Dendritic cell treated with granulocyte-macrophage colony-stimulating factor and Interleukin-4, amounts not matched to agents 40 ng/mL and 50 ng/mL, for 4 days (primary cell): ENCODE results near the gene SYT15B.
"Not testable (repeated sequence)": the region's sequence is repeated elsewhere in the genome, so short reads cannot be mapped to it uniquely, and the experiment has no call there.

ENCODE experiments used
- H3K27ac Mint-ChIP-seq: one replicate; pipeline ENCODE4 v1.8.0; 2022; ENCODE audit warnings: mild to moderate bottlenecking, mixed read lengths
- H3K27me3 Mint-ChIP-seq: one replicate; pipeline ENCODE4 v1.8.0; 2022; ENCODE audit warnings: mild to moderate bottlenecking, mixed read lengths
- H3K36me3 Mint-ChIP-seq: one replicate; pipeline ENCODE4 v1.8.0; 2022; ENCODE audit warnings: low read depth, mixed read lengths
- H3K4me1 Mint-ChIP-seq: one replicate; pipeline ENCODE4 v1.8.0; 2022; ENCODE audit warnings: low read depth, mixed read lengths
- H3K4me3 Mint-ChIP-seq: one replicate; pipeline ENCODE4 v1.8.0; 2022; ENCODE audit warnings: mild to moderate bottlenecking, moderate library complexity, mixed read lengths
- H3K9me3 Mint-ChIP-seq: one replicate; pipeline ENCODE4 v1.8.0; 2022; ENCODE audit warnings: mixed read lengths
- intact Hi-C: fragments of 100-400 bp; cut with micrococcal nuclease; formaldehyde crosslinking; loops from one replicate; pipeline ENCODE4 v1.15.0; 2022

Gene SYT15B

GRCh38 chr10:47763554-47764175 lies at the start of gene SYT15B:
Gene SYT15B, minus strand, starts transcription at chr10:47763592. Its CDS starts 952 bp downstream, at chr10:47762640.
- not testable (repeated sequence) for H3K9me3 Mint-ChIP-seq

GRCh38 chr10:47779590-47779989 lies 16.2 kb upstream of the SYT15B start:
- H3K4me3 Mint-ChIP-seq, H3K27ac Mint-ChIP-seq, H3K9me3 Mint-ChIP-seq, H3K27me3 Mint-ChIP-seq, H3K4me1 Mint-ChIP-seq, intact Hi-C loops, H3K36me3 Mint-ChIP-seq: not testable (repeated sequence)

More at GRCh38 chr10:47763554-47764175, at the start of gene SYT15B:
- peaks cover 16% of the 10 kb centered on the region for H3K27me3 Mint-ChIP-seq
- H3K27ac Mint-ChIP-seq, intact Hi-C loops, H3K4me1 Mint-ChIP-seq, H3K36me3 Mint-ChIP-seq, H3K4me3 Mint-ChIP-seq: not testable (repeated sequence)

GRCh38 chr10:47775361-47776231 lies 12.2 kb upstream of the SYT15B start:
- H3K36me3 Mint-ChIP-seq, H3K4me1 Mint-ChIP-seq, H3K27ac Mint-ChIP-seq, H3K9me3 Mint-ChIP-seq, H3K4me3 Mint-ChIP-seq, intact Hi-C loops, H3K27me3 Mint-ChIP-seq: not testable (repeated sequence)

GRCh38 chr10:47770745-47771144 lies 7.4 kb upstream of the SYT15B start:
- H3K4me3 Mint-ChIP-seq, H3K27me3 Mint-ChIP-seq, H3K36me3 Mint-ChIP-seq, H3K4me1 Mint-ChIP-seq, H3K27ac Mint-ChIP-seq, H3K9me3 Mint-ChIP-seq, intact Hi-C loops: not testable (repeated sequence)

GRCh38 chr10:47768578-47769115 lies 5.3 kb upstream of the SYT15B start:
- H3K27ac Mint-ChIP-seq, H3K4me3 Mint-ChIP-seq, intact Hi-C loops, H3K36me3 Mint-ChIP-seq, H3K4me1 Mint-ChIP-seq, H3K9me3 Mint-ChIP-seq: not testable (repeated sequence)
- peaks cover 13% of the 10 kb centered on the region for H3K27me3 Mint-ChIP-seq

- H3K9me3 Mint-ChIP-seq, H3K4me3 Mint-ChIP-seq, H3K4me1 Mint-ChIP-seq, intact Hi-C loops, H3K27ac Mint-ChIP-seq, H3K36me3 Mint-ChIP-seq: not testable (repeated sequence)
- peaks cover 13% of the 10 kb centered on the region for H3K27me3 Mint-ChIP-seq
These were observed 4.7 kb upstream of the SYT15B start for GRCh38 chr10:47768085-47768484.

GRCh38 chr10:47767236-47767635 lies 3.8 kb upstream of the SYT15B start:
- H3K27ac Mint-ChIP-seq, H3K4me3 Mint-ChIP-seq, H3K9me3 Mint-ChIP-seq, H3K4me1 Mint-ChIP-seq, H3K36me3 Mint-ChIP-seq, intact Hi-C loops: not testable (repeated sequence)
- H3K27me3 Mint-ChIP-seq: peaks cover 12% of the 10 kb centered on the region

- H3K4me1 Mint-ChIP-seq, H3K27ac Mint-ChIP-seq, intact Hi-C loops, H3K4me3 Mint-ChIP-seq, H3K36me3 Mint-ChIP-seq, H3K9me3 Mint-ChIP-seq: not testable (repeated sequence)
- H3K27me3 Mint-ChIP-seq: peaks cover 17% of the 10 kb centered on the region
These were observed 1.8 kb upstream of the SYT15B start for GRCh38 chr10:47765232-47765631.

- H3K4me3 Mint-ChIP-seq, H3K9me3 Mint-ChIP-seq, intact Hi-C loops, H3K4me1 Mint-ChIP-seq, H3K27ac Mint-ChIP-seq, H3K36me3 Mint-ChIP-seq: not testable (repeated sequence)
- peaks cover 14% of the 10 kb centered on the region for H3K27me3 Mint-ChIP-seq
These were observed 478 bp downstream of the SYT15B start for GRCh38 chr10:47762674-47763553.

- H3K4me3 Mint-ChIP-seq, H3K36me3 Mint-ChIP-seq, intact Hi-C loops, H3K9me3 Mint-ChIP-seq, H3K27me3 Mint-ChIP-seq, H3K4me1 Mint-ChIP-seq, H3K27ac Mint-ChIP-seq: not testable (repeated sequence)
These were observed 4.5 kb downstream of the SYT15B start for GRCh38 chr10:47758855-47759254.

GRCh38 chr10:47756169-47756568 lies 7.2 kb downstream of the SYT15B start:
- H3K4me3 Mint-ChIP-seq, H3K36me3 Mint-ChIP-seq, H3K4me1 Mint-ChIP-seq, H3K27ac Mint-ChIP-seq, intact Hi-C loops, H3K9me3 Mint-ChIP-seq, H3K27me3 Mint-ChIP-seq: not testable (repeated sequence)

GRCh38 chr10:47753871-47754270 lies 9.5 kb downstream of the SYT15B start:
- H3K9me3 Mint-ChIP-seq: not testable (repeated sequence)

GRCh38 chr10:47753176-47753575 lies 10.2 kb downstream of the SYT15B start:
- H3K36me3 Mint-ChIP-seq, H3K9me3 Mint-ChIP-seq, H3K4me3 Mint-ChIP-seq, H3K27ac Mint-ChIP-seq, H3K27me3 Mint-ChIP-seq, intact Hi-C loops, H3K4me1 Mint-ChIP-seq: not testable (repeated sequence)

More at GRCh38 chr10:47753871-47754270, 9.5 kb downstream of the SYT15B start:
- H3K36me3 Mint-ChIP-seq, H3K4me3 Mint-ChIP-seq, H3K27me3 Mint-ChIP-seq, intact Hi-C loops, H3K4me1 Mint-ChIP-seq, H3K27ac Mint-ChIP-seq: not testable (repeated sequence)

GRCh38 chr10:47751821-47752220 lies 11.6 kb downstream of the SYT15B start:
- not testable (repeated sequence) for H3K4me1 Mint-ChIP-seq, H3K27me3 Mint-ChIP-seq

More at GRCh38 chr10:47751821-47752220, 11.6 kb downstream of the SYT15B start:
- intact Hi-C loops, H3K36me3 Mint-ChIP-seq, H3K4me3 Mint-ChIP-seq, H3K9me3 Mint-ChIP-seq, H3K27ac Mint-ChIP-seq: not testable (repeated sequence)
